ENCODE results near the gene TRAF2. TPM values are rescaled to one million over a fixed set of nuclear protein-coding genes. Genes with fewer than 3 reads are reported as not detected.

The TRAF2 gene
- polyA plus RNA-seq, 2 of the 4 experiments (the other 2 are of a cell fraction): 23.8 to 39.5 TPM

GRCh38 chr9:136972743-136973142, 86.4 kb downstream of the TRAF2 start (continued):
- TF ChIP-seq RFX5 (IDR thresholded peaks at IDR 0.05) (no peak), RCOR1 (IDR thresholded peaks at IDR 0.05; ENCODE audit: low read depth, low read length) (no peak)

- DNase-seq (ENCODE audit: low read depth in 1 of 2, low spot score in 1 of 2) (no peak), FAIRE-seq (no peak), ATAC-seq (no peak)
- peaks cover 14% of the 10 kb centered on the region for H3K4me1 ChIP-seq
- no peak overlapping the region for H3K4me2 ChIP-seq
- no peak overlapping the region for H3K27ac ChIP-seq
- no peaks in the 10 kb centered on the region for H3K9me3 ChIP-seq
- 85% methylated on average over 22 of the region's 29 CpGs for WGBS (ENCODE audit: missing lambda C conversion rate)
- no peak overlapping the region for H3K4me3 ChIP-seq
- TF ChIP-seq NPAS2 (CRISPR knock-in tag; IDR thresholded peaks at IDR 0.05; ENCODE audit: borderline replicate concordance) (no peak), ZC3H11A (IDR thresholded peaks at IDR 0.05) (no peak), ELK1 (IDR thresholded peaks at IDR 0.05; ENCODE audit: low read depth, low read length) (no peak), NR3C1 (IDR thresholded peaks at IDR 0.05) (no peak), GATA3 (IDR thresholded peaks at IDR 0.05; ENCODE audit: borderline replicate concordance) (no peak), CBX2 (IDR thresholded peaks at IDR 0.05; ENCODE audit: borderline replicate concordance, low read depth) (no peak), PHF8 (IDR thresholded peaks at IDR 0.05; ENCODE audit: borderline replicate concordance, low read depth) (no peak), HDAC2 (IDR thresholded peaks at IDR 0.05) (no peak), PBX3 (IDR thresholded peaks at IDR 0.05) (no peak), CHD2 (IDR thresholded peaks at IDR 0.05; ENCODE audit: low read length, partially characterized antibody) (no peak), NFE2L2 (conservative IDR thresholded peaks at IDR 0.05; ENCODE audit: low read length) (no peak), MAZ (IDR thresholded peaks at IDR 0.05; ENCODE audit: borderline replicate concordance, low read depth, low read length) (no peak), JUN (IDR thresholded peaks at IDR 0.05) (no peak), TP53 (CRISPR knock-in tag; IDR thresholded peaks at IDR 0.05) (no peak), ZNF302 (CRISPR knock-in tag; IDR thresholded peaks at IDR 0.05) (no peak), HES2 (IDR thresholded peaks at IDR 0.05) (no peak), FOXS1 (CRISPR knock-in tag; IDR thresholded peaks at IDR 0.05) (no peak)
- ChIA-PET POLR2A (no interaction called here), CTCF (interaction anchor here (0.6 to 7.8 kb wide), 9 partner anchors 10 to 73 kb away, joined by 3 to 64 read pairs (median 4); partner anchors contain the start of genes ABCA2, C8G and FBXW5)
Observed at GRCh38 chr9:136973618-136974617, 87.6 kb downstream of the TRAF2 start.

- WGBS (ENCODE audit: missing lambda C conversion rate): 66% methylated on average over 11 of the region's 15 CpGs
- no peak for FAIRE-seq
- H3K9me3 ChIP-seq: no peaks in the 10 kb centered on the region
- no peak overlapping the region for H3K27ac ChIP-seq
- DNase-seq (ENCODE audit: low read depth in 1 of 2, low spot score in 1 of 2): no peak
- ATAC-seq: no peak
- ChIA-PET POLR2A (no interaction called here), CTCF (interaction anchor here (1.0 to 7.8 kb wide), 7 partner anchors 8 to 72 kb away, joined by 3 to 64 read pairs (median 5); partner anchors contain the start of genes ABCA2, C8G and FBXW5)
- peaks cover 14% of the 10 kb centered on the region for H3K4me1 ChIP-seq
- no peak overlapping the region for H3K4me2 ChIP-seq
- H3K4me3 ChIP-seq: no peak overlapping the region
- TF ChIP-seq BCL3 (IDR thresholded peaks at IDR 0.05) (no peak), GATA3 (IDR thresholded peaks at IDR 0.05; ENCODE audit: borderline replicate concordance) (no peak), RNF2 (IDR thresholded peaks at IDR 0.05; ENCODE audit: borderline replicate concordance, low read depth) (no peak), TFCP2L1 (CRISPR knock-in tag; IDR thresholded peaks at IDR 0.05) (no peak), RAD21 (conservative IDR thresholded peaks at IDR 0.05 in 1 of 2, IDR thresholded peaks at IDR 0.05 in 1 of 2) (no peak), PHF8 (IDR thresholded peaks at IDR 0.05; ENCODE audit: borderline replicate concordance, low read depth) (no peak), KDM1A (IDR thresholded peaks at IDR 0.05; ENCODE audit: low read depth) (no peak), POLR2A (IDR thresholded peaks at IDR 0.05; ENCODE audit: low read length) (no peak), SREBF2 (IDR thresholded peaks at IDR 0.05) (no peak), POLR2AphosphoS2 (conservative IDR thresholded peaks at IDR 0.05; ENCODE audit: low read length) (no peak), ZSCAN20 (CRISPR knock-in tag; IDR thresholded peaks at IDR 0.05) (no peak), MAZ (IDR thresholded peaks at IDR 0.05; ENCODE audit: borderline replicate concordance, low read depth, low read length) (no peak), HDAC2 (IDR thresholded peaks at IDR 0.05) (no peak), ATOH8 (CRISPR knock-in tag; IDR thresholded peaks at IDR 0.05; ENCODE audit: low read depth) (no peak), ZC3H11A (IDR thresholded peaks at IDR 0.05) (no peak)
Observed at GRCh38 chr9:136974817-136975535, 88.7 kb downstream of the TRAF2 start.
